GM12878 (cell line): ENCODE data around the gene CTIF. TPM values are rescaled to one million over a fixed set of nuclear protein-coding genes. Genes with fewer than 3 reads are reported as not detected.

ENCODE experiments used
- ATAC-seq: fragments of 200-7000 bp; cut with Tn5 transposase; 3 replicates; pipeline ENCODE4 v1.9.1; 2020; ENCODE audit warnings: mild to moderate bottlenecking, moderate library complexity
- BruUV-seq: library from RNA; stranded (reverse); fragments of 400-500 nt; replicated peaks from 2 replicates; lab custom pipeline; 2021; lab: Mats Ljungman, UMichigan
- CTCF ChIA-PET: fragments of 300-600 bp; sonication (Branson Sonifier 250); formaldehyde crosslinking; extraction: SDS; loops from one replicate; lab custom pipeline; 2021; ENCODE audit warnings: inconsistent platforms; lab: Yijun Ruan, JAX
- POLR2A ChIA-PET: fragments of 350-600 bp; formaldehyde crosslinking; extraction: SDS; loops from one replicate; lab custom pipeline; 2021; ENCODE audit warnings: inconsistent platforms; lab: Charles Lee
- RAD21 ChIA-PET: fragments of 300-600 bp; sonication (Branson Sonifier 250); formaldehyde crosslinking; loops from one replicate; lab custom pipeline; 2023; ENCODE audit warnings: antibody characterized with exemption; ENCODE audit not compliant: unreplicated experiment; lab: Charles Lee
- SMC1A ChIA-PET: fragments of 300-600 bp; sonication (Branson Sonifier 250); formaldehyde crosslinking; loops from one replicate; lab custom pipeline; 2023; ENCODE audit not compliant: unreplicated experiment, uncharacterized antibody; lab: Charles Lee
- DNase-seq: peaks from one replicate; pipeline ENCODE4 v3.0.0-alpha.2; 2011; ENCODE audit warnings: low read depth, low spot score
- FAIRE-seq: peaks from 3 replicates; lab custom pipeline; 2011; peaks lifted over from hg19 to GRCh38; lab: Jason Lieb, UNC
- H2AFZ ChIP-seq: 2 replicates; pipeline ENCODE4 v1.6.0; 2011; ENCODE audit warnings: low read depth, low read length, control low read depth; ENCODE audit not compliant: control insufficient read depth
- H3K27ac ChIP-seq: 2 replicates; pipeline ENCODE4 v1.5.1; 2011; ENCODE audit warnings: control low read depth; ENCODE audit not compliant: control insufficient read depth, insufficient read depth
- H3K27me3 ChIP-seq, 2 experiments: replicated peaks in 1 of 2; 2 replicates each; pipeline versions ENCODE4 v1.6.0 to v1.6.1; 2011; ENCODE audit warnings: low read length in 1 of 2; ENCODE audit not compliant: control insufficient read depth in 2 of 2, insufficient read depth in 2 of 2
- H3K36me3 ChIP-seq, 2 experiments: 2 replicates each; pipeline ENCODE4 v1.5.1; 2011; ENCODE audit warnings: low read length in 1 of 2; ENCODE audit not compliant: control insufficient read depth in 2 of 2, insufficient read depth in 2 of 2
- H3K4me1 ChIP-seq: 2 replicates; pipeline ENCODE4 v1.6.1; 2011; ENCODE audit warnings: mild to moderate bottlenecking, low read length, moderate library complexity, mixed read lengths; ENCODE audit not compliant: control insufficient read depth, insufficient read depth
- H3K4me2 ChIP-seq: 2 replicates; pipeline ENCODE4 v1.6.0; 2011; ENCODE audit warnings: control low read depth; ENCODE audit not compliant: control insufficient read depth, insufficient read depth
- H3K4me3 ChIP-seq: fragments of 200-600 bp; sonication (generic); 2 replicates; pipeline ENCODE4 v1.5.1; 2016
- H3K79me2 ChIP-seq: 2 replicates; pipeline ENCODE4 v1.6.0; 2011; ENCODE audit warnings: low read length; ENCODE audit not compliant: control insufficient read depth, insufficient read depth
- H3K9ac ChIP-seq: 2 replicates; pipeline ENCODE4 v1.8.0; 2011; ENCODE audit warnings: low read length, control low read depth, mixed read lengths; ENCODE audit not compliant: control insufficient read depth, insufficient read depth
- H3K9me3 ChIP-seq: replicated peaks from 3 replicates; pipeline ENCODE4 v1.5.1; 2011; ENCODE audit warnings: mild to moderate bottlenecking, low read length; ENCODE audit not compliant: control insufficient read depth, insufficient read depth
- H4K20me1 ChIP-seq: 2 replicates; pipeline ENCODE4 v1.6.0; 2011; ENCODE audit not compliant: control insufficient read depth, insufficient read depth
- BCL11A ChIP-seq: IDR thresholded peaks from 2 replicates; pipeline ENCODE4 v1.6.1; 2011; ENCODE audit warnings: low read depth, low read length
- CBFB ChIP-seq: IDR thresholded peaks from 2 replicates; pipeline ENCODE4 v1.6.1; 2016; ENCODE audit warnings: antibody characterized with exemption, low read depth
- EZH2 ChIP-seq: IDR thresholded peaks from 2 replicates; pipeline ENCODE4 v1.6.1; 2012; ENCODE audit warnings: low read depth, mild to moderate bottlenecking, control low read depth, inconsistent platforms, low read length, borderline replicate concordance; ENCODE audit not compliant: control insufficient read depth
- HCFC1 ChIP-seq: fragments of 150-350 bp; IDR thresholded peaks from 2 replicates; pipeline ENCODE4 v1.6.1; 2014; ENCODE audit warnings: low read length
- IKZF1 ChIP-seq: fragments of 450-650 bp; conservative IDR thresholded peaks from 2 replicates; pipeline ENCODE4 v1.6.1; 2017; ENCODE audit warnings: antibody characterized with exemption, mild to moderate bottlenecking
- KLF5 ChIP-seq: fragments of 450-650 bp; IDR thresholded peaks from 2 replicates; pipeline ENCODE4 v1.6.1; 2014; ENCODE audit warnings: mild to moderate bottlenecking; ENCODE audit not compliant: partially characterized antibody
- MLLT1 ChIP-seq: fragments of 450-650 bp; IDR thresholded peaks from 2 replicates; pipeline ENCODE4 v1.6.1; 2016; ENCODE audit warnings: mild to moderate bottlenecking
- MYB ChIP-seq: fragments of 150-350 bp; IDR thresholded peaks from 2 replicates; pipeline ENCODE4 v1.6.1; 2014; ENCODE audit warnings: mild to moderate bottlenecking, low read depth, low read length, borderline replicate concordance
- PAX5 ChIP-seq: IDR thresholded peaks from 2 replicates; pipeline ENCODE4 v1.6.1; 2011; ENCODE audit warnings: low read depth, low read length, borderline replicate concordance
- PRDM15 ChIP-seq: fragments of 450-650 bp; formaldehyde crosslinking; IDR thresholded peaks from 2 replicates; pipeline ENCODE4 v1.4.0; 2020; ENCODE audit warnings: mild to moderate bottlenecking, moderate library complexity
- ZNF384 ChIP-seq: IDR thresholded peaks from 2 replicates; pipeline ENCODE4 v1.6.1; 2012; ENCODE audit warnings: low read depth, mild to moderate bottlenecking, low read length, improper control_type of control experiment, borderline replicate concordance
- WGBS: methylation state at CpG from one replicate; pipeline ENCODE4 v1.1.6; 2016; ENCODE audit warnings: low lambda C conversion rate; ENCODE audit not compliant: insufficient replicate concordance, insufficient coverage; ENCODE audit errors: missing lambda C conversion rate; 5-methylcytosine and 5-hydroxymethylcytosine counted together
- in situ Hi-C: fragments of 300-500 bp; cut with MboI; formaldehyde crosslinking; loops from 9 replicates; pipeline ENCODE4 v1.14.3; 2018; ENCODE audit warnings: mixed read lengths
- intact Hi-C: fragments of 100-400 bp; cut with micrococcal nuclease; formaldehyde crosslinking; loops from one replicate; pipeline ENCODE4 v1.14.2; 2022; ENCODE audit not compliant: unreplicated experiment
- polyA plus RNA-seq, 11 experiments: library from polyadenylated mRNA; depleted of rRNA in 4 of 11; unstranded in 6 of 11; stranded (reverse) in 5 of 11; fragments of >200 nt; fragmentation: Nextera tagmentation in 4 of 11; fragmentation: Illumina TruSeq in 1 of 11; extraction: Ambion mirVana in 4 of 11; extraction: Trizol in 1 of 11; gene quantifications; 1 replicate in 1 of 11; 2 replicates in 10 of 11; pipeline versions ENCODE4 v1.2.1 to v1.2.3, GENCODE V29; 2011 to 2016; ENCODE audit warnings: inconsistent platforms in 2 of 11, missing spikeins in 2 of 11, low read depth in 1 of 11
- total RNA-seq, 4 experiments: library from RNA; depleted of rRNA in 3 of 4; stranded (reverse); fragments of >200 nt in 3 of 4; fragmentation: Illumina TruSeq in 1 of 4; extraction: Trizol in 1 of 4; gene quantifications; 2 replicates each; pipeline versions ENCODE4 v1.2.1 to v1.2.3, GENCODE V29; 2013 to 2021
- TF ChIP-seq, protein P1 (sequence below): fragments of 450-650 bp; IDR thresholded peaks from 2 replicates; pipeline ENCODE4 v1.6.1; 2017; ENCODE audit warnings: mild to moderate bottlenecking

Gene CTIF
- total and polyA plus RNA-seq, 10 of the 15 experiments (the other 5 are each of a cell fraction or from before 2014, with no cell fraction given): 0.06 to 11.6 (median 2.5) TPM

DNA sequence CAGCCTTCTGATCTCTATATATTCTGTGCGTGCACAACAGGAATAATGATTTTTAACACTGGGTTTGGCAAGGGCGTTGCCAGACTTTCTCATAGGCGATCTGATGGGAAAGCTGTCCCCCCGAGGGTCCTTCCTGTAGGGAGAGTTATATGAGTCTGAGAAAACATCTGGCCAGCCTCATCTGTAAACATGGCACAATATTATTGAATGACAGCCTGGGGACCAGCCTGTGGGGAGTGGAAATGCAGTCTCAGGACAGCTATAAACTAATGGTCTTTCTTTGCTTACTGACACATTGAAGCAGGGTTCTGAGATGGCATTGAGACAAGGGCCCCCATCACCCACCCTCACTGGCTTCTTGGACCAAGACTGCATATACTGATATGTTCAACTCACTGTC, 62.5 kb downstream of the CTIF start:
- CTCF ChIA-PET: interaction anchor here (1.0 kb wide), 1 partner anchor 126 kb away, joined by 4 read pairs; no protein-coding TSS in a partner anchor
- TF ChIP-seq PRDM15 (CRISPR knock-in tag): no peak
- no peak for TF ChIP-seq PAX5
- TF ChIP-seq KLF5: no peak
- TF ChIP-seq BCL11A: no peak
- TF ChIP-seq EZH2: no peak
- no peak for TF ChIP-seq MYB
- no peak for TF ChIP-seq CBFB
- no peak for TF ChIP-seq ZNF384
- no peak for TF ChIP-seq IKZF1
- no peak for TF ChIP-seq HCFC1
- no peak for TF ChIP-seq MLLT1
- TF ChIP-seq, protein P1, sequence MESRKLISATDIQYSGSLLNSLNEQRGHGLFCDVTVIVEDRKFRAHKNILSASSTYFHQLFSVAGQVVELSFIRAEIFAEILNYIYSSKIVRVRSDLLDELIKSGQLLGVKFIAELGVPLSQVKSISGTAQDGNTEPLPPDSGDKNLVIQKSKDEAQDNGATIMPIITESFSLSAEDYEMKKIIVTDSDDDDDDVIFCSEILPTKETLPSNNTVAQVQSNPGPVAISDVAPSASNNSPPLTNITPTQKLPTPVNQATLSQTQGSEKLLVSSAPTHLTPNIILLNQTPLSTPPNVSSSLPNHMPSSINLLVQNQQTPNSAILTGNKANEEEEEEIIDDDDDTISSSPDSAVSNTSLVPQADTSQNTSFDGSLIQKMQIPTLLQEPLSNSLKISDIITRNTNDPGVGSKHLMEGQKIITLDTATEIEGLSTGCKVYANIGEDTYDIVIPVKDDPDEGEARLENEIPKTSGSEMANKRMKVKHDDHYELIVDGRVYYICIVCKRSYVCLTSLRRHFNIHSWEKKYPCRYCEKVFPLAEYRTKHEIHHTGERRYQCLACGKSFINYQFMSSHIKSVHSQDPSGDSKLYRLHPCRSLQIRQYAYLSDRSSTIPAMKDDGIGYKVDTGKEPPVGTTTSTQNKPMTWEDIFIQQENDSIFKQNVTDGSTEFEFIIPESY: no peak
- POLR2A ChIA-PET: no interaction called here
- no peak for ATAC-seq
- SMC1A ChIA-PET: no interaction called here
- in situ Hi-C loops (no loop called here), intact Hi-C loops (no loop called here)
- Histone ChIP-seq H2AFZ (no peak overlapping the region), H3K4me1 (no peaks in the 10 kb centered on the region), H3K79me2 (no peaks in the 10 kb centered on the region), H3K4me3 (no peak overlapping the region), H3K4me2 (no peak overlapping the region), H3K9me3 (no peaks in the 10 kb centered on the region), H3K36me3 (no peaks in the 10 kb centered on the region), H4K20me1 (no peaks in the 10 kb centered on the region), H3K9ac (no peak overlapping the region), H3K27me3 (no peaks in the 10 kb centered on the region), H3K27ac (no peak overlapping the region)
- 57% methylated on average over 4 of the region's 4 CpGs for WGBS
- no TSS peak for BruUV-seq
- FAIRE-seq: no peak
- RAD21 ChIA-PET: no interaction called here
- DNase-seq: no peak
